Measurements from ENCODE around the gene NLRP12. TPM values are rescaled to one million over a fixed set of nuclear protein-coding genes. Genes with fewer than 3 reads are reported as not detected.
"Not testable (repeated sequence)": the region's sequence is repeated elsewhere in the genome, so short reads cannot be mapped to it uniquely, and the experiment has no call there.

The NLRP12 gene
- total RNA-seq, 2 experiments from 2014 or later = not detected

DNA sequence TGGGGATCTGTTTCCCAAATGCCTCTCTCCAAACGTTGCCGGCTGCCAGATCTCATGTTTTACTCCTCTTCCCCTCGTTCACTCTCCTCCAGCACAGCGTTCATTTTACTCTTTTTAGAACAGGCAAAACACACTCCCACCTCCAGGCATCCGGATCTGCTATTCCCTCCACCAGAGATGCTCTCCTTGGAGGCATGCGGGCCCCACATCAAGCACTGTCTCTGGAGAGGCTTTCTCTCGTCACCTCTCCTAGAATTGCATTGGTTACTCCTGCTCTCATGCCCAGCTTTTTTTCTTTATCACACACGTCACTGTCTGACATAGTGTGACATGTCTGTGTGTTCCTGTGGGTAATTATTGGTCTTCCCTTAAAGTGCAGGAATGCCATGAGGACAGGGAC, 23.4 kb upstream of the NLRP12 start:
- CTCF ChIA-PET (ENCODE audit: unreplicated experiment) = no interaction called here
- TF ChIP-seq CTCF (conservative IDR thresholded peaks at IDR 0.05; ENCODE audit: low read length) (no peak), EZH2phosphoT487 (IDR thresholded peaks at IDR 0.05; ENCODE audit: borderline replicate concordance, low read depth, low read length) (no peak)
- H3K79me2 ChIP-seq (ENCODE audit: insufficient read depth, low read depth, low read length) = no peaks in the 10 kb centered on the region
- no peaks in the 10 kb centered on the region for H3K9me3 ChIP-seq (ENCODE audit: low read length)
- H3K27ac ChIP-seq (ENCODE audit: low read depth, low read length, poor library complexity, severe bottlenecking) = no peak overlapping the region
- intact Hi-C loops (cut with micrococcal nuclease; ENCODE audit: unreplicated experiment) = no loop called here
- no peak overlapping the region for H2AFZ ChIP-seq (ENCODE audit: low read length)
- POLR2A ChIA-PET = interaction anchor here (0.7 kb wide), 1 partner anchor 327 kb away, joined by 3 read pairs; no protein-coding TSS in a partner anchor
- no peak overlapping the region for H3K4me3 ChIP-seq (ENCODE audit: low read depth, low read length, poor library complexity, severe bottlenecking)
- no peaks in the 10 kb centered on the region for H4K20me1 ChIP-seq (ENCODE audit: insufficient read depth, low read length)
- H3K4me2 ChIP-seq (ENCODE audit: low read length) = no peak overlapping the region
- H3K9me2 ChIP-seq (ENCODE audit: insufficient read depth, low read length) = no peaks in the 10 kb centered on the region
- DNase-seq (ENCODE audit: low spot score) = no peak
- H3K4me1 ChIP-seq (ENCODE audit: insufficient read depth, low read length, poor library complexity, severe bottlenecking) = peaks cover 6% of the 10 kb centered on the region
- BruUV-seq (replicated peaks) = no TSS peak
- H3K36me3 ChIP-seq (ENCODE audit: insufficient read depth, low read length) = no peaks in the 10 kb centered on the region

- no peak overlapping the region for H2AFZ ChIP-seq (ENCODE audit: low read length)
- H3K4me1 ChIP-seq (ENCODE audit: insufficient read depth, low read length, poor library complexity, severe bottlenecking) = no peaks in the 10 kb centered on the region
- no peak overlapping the region for H3K27ac ChIP-seq (ENCODE audit: low read depth, low read length, poor library complexity, severe bottlenecking)
- intact Hi-C loops (cut with micrococcal nuclease; ENCODE audit: unreplicated experiment) = no loop called here
- no peaks in the 10 kb centered on the region for H4K20me1 ChIP-seq (ENCODE audit: insufficient read depth, low read length)
- no peaks in the 10 kb centered on the region for H3K9me2 ChIP-seq (ENCODE audit: insufficient read depth, low read length)
- no peak overlapping the region for H3K4me3 ChIP-seq (ENCODE audit: low read depth, low read length, poor library complexity, severe bottlenecking)
- no peak for TF ChIP-seq CTCF (conservative IDR thresholded peaks at IDR 0.05; ENCODE audit: low read length)
- TF ChIP-seq EZH2phosphoT487 (IDR thresholded peaks at IDR 0.05; ENCODE audit: borderline replicate concordance, low read depth, low read length) = no peak
- ChIA-PET POLR2A (no interaction called here), CTCF (ENCODE audit: unreplicated experiment) (no interaction called here)
- no peaks in the 10 kb centered on the region for H3K79me2 ChIP-seq (ENCODE audit: insufficient read depth, low read depth, low read length)
- H3K9me3 ChIP-seq (ENCODE audit: low read length) = no peaks in the 10 kb centered on the region
- DNase-seq (ENCODE audit: low spot score) = no peak
- no TSS peak for BruUV-seq (replicated peaks)
- H3K36me3 ChIP-seq (ENCODE audit: insufficient read depth, low read length) = no peaks in the 10 kb centered on the region
- H3K4me2 ChIP-seq (ENCODE audit: low read length) = no peak overlapping the region
Measured at GRCh38 chr19:53844849-53845246, 20.7 kb upstream of the NLRP12 start.

DNA sequence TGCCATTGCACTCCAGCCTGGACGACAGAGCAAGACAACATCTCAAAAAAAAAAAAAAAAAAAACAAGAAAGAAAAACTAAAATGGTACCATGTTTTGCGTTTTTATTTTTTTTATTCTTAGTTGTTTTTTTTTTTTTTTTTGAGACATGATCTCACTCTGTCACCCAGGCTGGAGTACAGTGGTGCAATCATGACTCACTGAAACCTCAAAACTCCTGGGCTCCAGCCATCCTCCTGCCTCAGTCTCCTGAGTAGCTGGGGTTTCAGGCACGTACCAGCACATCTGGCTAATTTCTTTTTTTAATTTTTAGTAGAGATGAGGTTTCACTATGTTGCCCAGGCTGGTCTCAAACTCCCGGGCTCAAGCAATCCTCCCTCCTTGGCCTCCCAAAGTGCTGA, 16.8 kb upstream of the NLRP12 start:
- H3K9me2 ChIP-seq (ENCODE audit: insufficient read depth, low read length); H3K4me2 ChIP-seq (ENCODE audit: low read length); DNase-seq (ENCODE audit: low spot score); H2AFZ ChIP-seq (ENCODE audit: low read length); H3K9me3 ChIP-seq (ENCODE audit: low read length); POLR2A ChIA-PET; BruUV-seq (replicated peaks); H3K36me3 ChIP-seq (ENCODE audit: insufficient read depth, low read length); H3K79me2 ChIP-seq (ENCODE audit: insufficient read depth, low read depth, low read length); H3K27ac ChIP-seq (ENCODE audit: low read depth, low read length, poor library complexity, severe bottlenecking); H3K4me1 ChIP-seq (ENCODE audit: insufficient read depth, low read length, poor library complexity, severe bottlenecking); CTCF ChIA-PET (ENCODE audit: unreplicated experiment); H3K4me3 ChIP-seq (ENCODE audit: low read depth, low read length, poor library complexity, severe bottlenecking); intact Hi-C loops (cut with micrococcal nuclease; ENCODE audit: unreplicated experiment); H4K20me1 ChIP-seq (ENCODE audit: insufficient read depth, low read length): not testable (repeated sequence)

GRCh38 chr19:53840241-53840640, 16.1 kb upstream of the NLRP12 start:
- CTCF ChIA-PET (ENCODE audit: unreplicated experiment); H3K4me2 ChIP-seq (ENCODE audit: low read length); intact Hi-C loops (cut with micrococcal nuclease; ENCODE audit: unreplicated experiment); H2AFZ ChIP-seq (ENCODE audit: low read length); H3K36me3 ChIP-seq (ENCODE audit: insufficient read depth, low read length); H4K20me1 ChIP-seq (ENCODE audit: insufficient read depth, low read length); H3K9me2 ChIP-seq (ENCODE audit: insufficient read depth, low read length); H3K27ac ChIP-seq (ENCODE audit: low read depth, low read length, poor library complexity, severe bottlenecking); DNase-seq (ENCODE audit: low spot score); BruUV-seq (replicated peaks); H3K4me1 ChIP-seq (ENCODE audit: insufficient read depth, low read length, poor library complexity, severe bottlenecking); H3K9me3 ChIP-seq (ENCODE audit: low read length); H3K79me2 ChIP-seq (ENCODE audit: insufficient read depth, low read depth, low read length); POLR2A ChIA-PET; H3K4me3 ChIP-seq (ENCODE audit: low read depth, low read length, poor library complexity, severe bottlenecking): not testable (repeated sequence)

DNA sequence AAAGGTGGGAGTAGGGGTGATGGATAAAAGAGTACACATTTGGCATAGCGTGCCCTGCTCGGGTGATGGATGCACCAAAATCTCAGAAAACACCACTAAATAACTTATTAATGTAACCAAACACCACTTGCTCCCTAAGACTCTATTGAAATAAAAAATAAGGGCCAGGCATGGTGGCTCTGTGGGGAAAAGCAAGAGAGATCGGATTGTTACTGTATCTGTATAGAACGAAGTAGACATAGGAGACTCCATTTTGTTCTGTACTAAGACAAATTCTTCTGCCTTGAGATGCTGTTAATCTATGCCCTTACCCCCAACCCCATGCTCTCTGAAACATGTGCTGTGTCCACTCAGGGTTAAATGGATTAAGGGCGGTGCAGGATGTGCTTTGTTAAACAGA, 14.3 kb upstream of the NLRP12 start:
- H3K9me2 ChIP-seq (ENCODE audit: insufficient read depth, low read length); intact Hi-C loops (cut with micrococcal nuclease; ENCODE audit: unreplicated experiment); CTCF ChIA-PET (ENCODE audit: unreplicated experiment); H3K79me2 ChIP-seq (ENCODE audit: insufficient read depth, low read depth, low read length); BruUV-seq (replicated peaks); H4K20me1 ChIP-seq (ENCODE audit: insufficient read depth, low read length); H3K4me2 ChIP-seq (ENCODE audit: low read length); H3K9me3 ChIP-seq (ENCODE audit: low read length); DNase-seq (ENCODE audit: low spot score); H3K27ac ChIP-seq (ENCODE audit: low read depth, low read length, poor library complexity, severe bottlenecking); H3K36me3 ChIP-seq (ENCODE audit: insufficient read depth, low read length); H3K4me1 ChIP-seq (ENCODE audit: insufficient read depth, low read length, poor library complexity, severe bottlenecking); H3K4me3 ChIP-seq (ENCODE audit: low read depth, low read length, poor library complexity, severe bottlenecking); H2AFZ ChIP-seq (ENCODE audit: low read length); POLR2A ChIA-PET: not testable (repeated sequence)
